Thyroid gland (tissue), 4 donors: ENCODE data around the gene ZDHHC3. TPM values are rescaled to one million over a fixed set of nuclear protein-coding genes. Genes with fewer than 3 reads are reported as not detected.
A peak's percentile ranks its signal among the peaks of the same experiment; 100 is the strongest.

Experiments used
- DNase-seq, 2 donors: peaks; one replicate each; pipeline ENCODE4 v3.0.0-alpha.2; 2019
- H3K27ac ChIP-seq, 3 donors: fragments of 200-600 bp; sonication (generic); 1 replicate in 2 of 3; 2 replicates in 1 of 3; pipeline ENCODE4 v1.5.1; 2016 to 2019; ENCODE audit warnings: mild to moderate bottlenecking in 1 of 3, moderate library complexity in 1 of 3
- H3K27me3 ChIP-seq: fragments of 200-600 bp; sonication (generic); one replicate; pipeline ENCODE4 v1.5.1; 2019
- H3K36me3 ChIP-seq, 2 donors: fragments of 200-600 bp; sonication (generic); one replicate each; pipeline ENCODE4 v1.5.1; 2016 to 2019
- H3K4me1 ChIP-seq, 2 donors: fragments of 200-600 bp; sonication (generic); one replicate each; pipeline ENCODE4 v1.5.1; 2017 to 2019
- H3K4me3 ChIP-seq, 3 donors: fragments of 200-600 bp; sonication (generic); replicated peaks in 1 of 3; 1 replicate in 2 of 3; 2 replicates in 1 of 3; pipeline ENCODE4 v1.5.1; 2016; ENCODE audit warnings: mild to moderate bottlenecking in 1 of 3
- H3K9me3 ChIP-seq: fragments of 200-600 bp; sonication (generic); one replicate; pipeline ENCODE4 v1.5.1; 2017
- CTCF ChIP-seq, 6 experiments: fragments of 200-600 bp in 3 of 6; fragments of 450-650 bp in 3 of 6; sonication (generic) in 3 of 6; IDR thresholded peaks; one replicate each; pipeline ENCODE4 v1.5.1; 2016 to 2019; ENCODE audit warnings: antibody characterized with exemption in 6 of 6, mild to moderate bottlenecking in 2 of 6, inconsistent platforms in 1 of 6, moderate library complexity in 1 of 6
- POLR2A ChIP-seq, 2 donors: fragments of 450-650 bp; IDR thresholded peaks; one replicate each; pipeline ENCODE4 v1.6.1; 2017; ENCODE audit warnings: antibody characterized with exemption in 2 of 2, mild to moderate bottlenecking in 2 of 2, moderate library complexity in 1 of 2
- WGBS, 2 donors: methylation state at CpG; one replicate each; pipeline ENCODE4 v1.1.5; 2017; 5-methylcytosine and 5-hydroxymethylcytosine counted together
- intact Hi-C: fragments of 100-400 bp; cut with DNase I; formaldehyde crosslinking; loops from one replicate; pipeline ENCODE4 v1.15.1; 2023
- total RNA-seq, 4 donors: library from RNA; depleted of rRNA; stranded (reverse); fragments of >200 nt; gene quantifications; one replicate each; pipeline ENCODE4 v1.2.3, GENCODE V29; 2016

ZDHHC3 gene
- total RNA-seq, 4 donors from 2014 or later: 46.0 to 94.3 (median 76.0) TPM

- Histone ChIP-seq H3K36me3 (no peaks in the 10 kb centered on the region), H3K9me3 (no peaks in the 10 kb centered on the region), H3K4me1 (peaks cover 37 to 88% of the 10 kb centered on the region in 2 donors), H3K4me3 (no peak overlapping the region), H3K27ac (peak overlapping the region; percentile 77 to 88 (median 83)), H3K27me3 (no peaks in the 10 kb centered on the region)
- no peak for TF ChIP-seq POLR2A (IDR thresholded peaks at IDR 0.05)
- no peak for TF ChIP-seq CTCF (IDR thresholded peaks at IDR 0.05)
- intact Hi-C loops: loop anchor here (10.0 kb wide), 1 partner anchor 48 kb away; no protein-coding TSS in a partner anchor
- no peak for DNase-seq
- WGBS, 2 donors: 86 to 91% methylated on average over 3 of the region's 3 CpGs
Measured at GRCh38 chr3:44982817-44983216, 6.8 kb upstream of the ZDHHC3 start.

- DNase-seq: no peak
- no peak for TF ChIP-seq POLR2A (IDR thresholded peaks at IDR 0.05)
- TF ChIP-seq CTCF (IDR thresholded peaks at IDR 0.05): no peak
- 86 to 91% methylated on average over 4 of the region's 4 CpGs for WGBS, 2 donors
- no peaks in the 10 kb centered on the region for H3K9me3 ChIP-seq
- no peaks in the 10 kb centered on the region for H3K36me3 ChIP-seq
- H3K4me1 ChIP-seq: peaks cover 38 to 88% of the 10 kb centered on the region in 2 donors
- H3K4me3 ChIP-seq: no peak overlapping the region
- H3K27me3 ChIP-seq: no peaks in the 10 kb centered on the region
- peak overlapping the region in 2 of 3 donors; percentile 83 to 88 for H3K27ac ChIP-seq
- intact Hi-C loops: loop anchor here (10.0 kb wide), 1 partner anchor 47 kb away; no protein-coding TSS in a partner anchor
Measured at GRCh38 chr3:44981751-44982150, 5.8 kb upstream of the ZDHHC3 start.

GRCh38 chr3:44981220-44981619, 5.2 kb upstream of the ZDHHC3 start:
- Histone ChIP-seq H3K27ac (peak overlapping the region in 2 of 3 donors; percentile 83 to 88), H3K27me3 (no peaks in the 10 kb centered on the region), H3K9me3 (no peaks in the 10 kb centered on the region), H3K4me1 (peaks cover 39 to 84% of the 10 kb centered on the region in 2 donors), H3K4me3 (no peak overlapping the region), H3K36me3 (no peaks in the 10 kb centered on the region)
- no peak for DNase-seq
- intact Hi-C loops: loop anchor here (10.0 kb wide), 1 partner anchor 46 kb away; no protein-coding TSS in a partner anchor
- TF ChIP-seq POLR2A (IDR thresholded peaks at IDR 0.05) (no peak), CTCF (IDR thresholded peaks at IDR 0.05) (no peak)
- WGBS, 2 donors: 100% methylated on average over 1 of the region's 1 CpG

- Histone ChIP-seq H3K27ac (no peak overlapping the region), H3K4me1 (peaks cover 19 to 30% of the 10 kb centered on the region in 2 donors), H3K9me3 (no peaks in the 10 kb centered on the region), H3K36me3 (no peaks in the 10 kb centered on the region), H3K4me3 (no peak overlapping the region), H3K27me3 (no peaks in the 10 kb centered on the region)
- 82 to 91% methylated on average over 4 of the region's 4 CpGs for WGBS, 2 donors
- DNase-seq: no peak
- intact Hi-C loops: no loop called here
- TF ChIP-seq CTCF (IDR thresholded peaks at IDR 0.05) (no peak), POLR2A (IDR thresholded peaks at IDR 0.05) (no peak)
Measured at GRCh38 chr3:44974416-44974815, 1.6 kb downstream of the ZDHHC3 start.

GRCh38 chr3:44970926-44971490, 5.0 kb downstream of the ZDHHC3 start:
- Histone ChIP-seq H3K27me3 (no peaks in the 10 kb centered on the region), H3K4me3 (no peak overlapping the region), H3K27ac (no peak overlapping the region), H3K4me1 (peaks cover 5 to 9% of the 10 kb centered on the region in 2 donors), H3K36me3 (no peaks in the 10 kb centered on the region), H3K9me3 (no peaks in the 10 kb centered on the region)
- DNase-seq: no peak
- 83 to 96% methylated on average over 3 of the region's 3 CpGs for WGBS, 2 donors
- intact Hi-C loops: no loop called here
- TF ChIP-seq CTCF (IDR thresholded peaks at IDR 0.05) (no peak), POLR2A (IDR thresholded peaks at IDR 0.05) (no peak)
